ENCODE results near the gene ADNP. TPM values are rescaled to one million over a fixed set of nuclear protein-coding genes. Genes with fewer than 3 reads are reported as not detected.
A peak's percentile ranks its signal among the peaks of the same experiment; 100 is the strongest.

ADNP gene
- total and polyA plus RNA-seq, 2 of the 13 experiments (the other 11 are each of a cell fraction or from before 2014, with no cell fraction given) = 21.0 to 21.5 TPM

GRCh38 chr20:50870561-50871161 lies 60.6 kb downstream of the ADNP start (continued):
- TF ChIP-seq BCLAF1 (IDR thresholded peaks at IDR 0.05) (no peak), POGZ (CRISPR knock-in tag; IDR thresholded peaks at IDR 0.05) (no peak), ZNF337 (CRISPR knock-in tag; IDR thresholded peaks at IDR 0.05; ENCODE audit: borderline replicate concordance, low read depth) (no peak), ZNF512 (CRISPR knock-in tag; IDR thresholded peaks at IDR 0.05) (no peak), NFYC (CRISPR knock-in tag; IDR thresholded peaks at IDR 0.05) (0 out of 2 replicates have a peak, but pooled peaks have one; percentile 34), MAFG (CRISPR knock-in tag; IDR thresholded peaks at IDR 0.05) (no peak), ZNF792 (CRISPR knock-in tag; IDR thresholded peaks at IDR 0.05) (no peak), ZBTB37 (CRISPR knock-in tag; IDR thresholded peaks at IDR 0.05) (no peak), ZNF724P (CRISPR knock-in tag; IDR thresholded peaks at IDR 0.05; ENCODE audit: borderline replicate concordance) (no peak; the same call in 1 of the 2 replicates), XRCC5 (optimal IDR thresholded peaks at IDR 0.05; ENCODE audit: low read length) (peak; percentile 9), FOXP4 (CRISPR knock-in tag; IDR thresholded peaks at IDR 0.05) (no peak), CBX1 (IDR thresholded peaks at IDR 0.05; ENCODE audit: low read depth) (no peak), WIZ (CRISPR knock-in tag; IDR thresholded peaks at IDR 0.05) (no peak), ZNF430 (CRISPR knock-in tag; IDR thresholded peaks at IDR 0.05) (peak; percentile 62; the same call in 1 of the 2 replicates), ZNF747 (CRISPR knock-in tag; IDR thresholded peaks at IDR 0.05; ENCODE audit: borderline replicate concordance) (no peak)
- TF ChIP-seq, protein P1, sequence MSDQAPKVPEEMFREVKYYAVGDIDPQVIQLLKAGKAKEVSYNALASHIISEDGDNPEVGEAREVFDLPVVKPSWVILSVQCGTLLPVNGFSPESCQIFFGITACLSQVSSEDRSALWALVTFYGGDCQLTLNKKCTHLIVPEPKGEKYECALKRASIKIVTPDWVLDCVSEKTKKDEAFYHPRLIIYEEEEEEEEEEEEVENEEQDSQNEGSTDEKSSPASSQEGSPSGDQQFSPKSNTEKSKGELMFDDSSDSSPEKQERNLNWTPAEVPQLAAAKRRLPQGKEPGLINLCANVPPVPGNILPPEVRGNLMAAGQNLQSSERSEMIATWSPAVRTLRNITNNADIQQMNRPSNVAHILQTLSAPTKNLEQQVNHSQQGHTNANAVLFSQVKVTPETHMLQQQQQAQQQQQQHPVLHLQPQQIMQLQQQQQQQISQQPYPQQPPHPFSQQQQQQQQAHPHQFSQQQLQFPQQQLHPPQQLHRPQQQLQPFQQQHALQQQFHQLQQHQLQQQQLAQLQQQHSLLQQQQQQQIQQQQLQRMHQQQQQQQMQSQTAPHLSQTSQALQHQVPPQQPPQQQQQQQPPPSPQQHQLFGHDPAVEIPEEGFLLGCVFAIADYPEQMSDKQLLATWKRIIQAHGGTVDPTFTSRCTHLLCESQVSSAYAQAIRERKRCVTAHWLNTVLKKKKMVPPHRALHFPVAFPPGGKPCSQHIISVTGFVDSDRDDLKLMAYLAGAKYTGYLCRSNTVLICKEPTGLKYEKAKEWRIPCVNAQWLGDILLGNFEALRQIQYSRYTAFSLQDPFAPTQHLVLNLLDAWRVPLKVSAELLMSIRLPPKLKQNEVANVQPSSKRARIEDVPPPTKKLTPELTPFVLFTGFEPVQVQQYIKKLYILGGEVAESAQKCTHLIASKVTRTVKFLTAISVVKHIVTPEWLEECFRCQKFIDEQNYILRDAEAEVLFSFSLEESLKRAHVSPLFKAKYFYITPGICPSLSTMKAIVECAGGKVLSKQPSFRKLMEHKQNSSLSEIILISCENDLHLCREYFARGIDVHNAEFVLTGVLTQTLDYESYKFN (CRISPR knock-in tag; conservative IDR thresholded peaks at IDR 0.05) = peak; percentile 17; the same call in 1 of the 2 replicates
- TF ChIP-seq, protein P2, sequence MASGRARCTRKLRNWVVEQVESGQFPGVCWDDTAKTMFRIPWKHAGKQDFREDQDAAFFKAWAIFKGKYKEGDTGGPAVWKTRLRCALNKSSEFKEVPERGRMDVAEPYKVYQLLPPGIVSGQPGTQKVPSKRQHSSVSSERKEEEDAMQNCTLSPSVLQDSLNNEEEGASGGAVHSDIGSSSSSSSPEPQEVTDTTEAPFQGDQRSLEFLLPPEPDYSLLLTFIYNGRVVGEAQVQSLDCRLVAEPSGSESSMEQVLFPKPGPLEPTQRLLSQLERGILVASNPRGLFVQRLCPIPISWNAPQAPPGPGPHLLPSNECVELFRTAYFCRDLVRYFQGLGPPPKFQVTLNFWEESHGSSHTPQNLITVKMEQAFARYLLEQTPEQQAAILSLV (CRISPR knock-in tag; IDR thresholded peaks at IDR 0.05; ENCODE audit: borderline replicate concordance) = no peak

All from HepG2 (cell line).